Body of pancreas (tissue), 4 donors: ENCODE results near the gene SSR4.

Experiments used
- POLR2A ChIP-seq, 3 donors: fragments of 450-650 bp; IDR thresholded peaks; one replicate each; pipeline ENCODE4 v1.6.1; 2016; ENCODE audit warnings: antibody characterized with exemption in 3 of 3, mild to moderate bottlenecking in 2 of 3
- TF ChIP-seq, protein P1 (sequence below), 7 experiments: fragments of 450-650 bp in 4 of 7; fragments of 200-600 bp in 3 of 7; sonication (generic) in 3 of 7; IDR thresholded peaks; one replicate each; pipeline ENCODE4 v1.5.1; 2016 to 2019; ENCODE audit warnings: antibody characterized with exemption in 7 of 7

- TF ChIP-seq, protein P1, sequence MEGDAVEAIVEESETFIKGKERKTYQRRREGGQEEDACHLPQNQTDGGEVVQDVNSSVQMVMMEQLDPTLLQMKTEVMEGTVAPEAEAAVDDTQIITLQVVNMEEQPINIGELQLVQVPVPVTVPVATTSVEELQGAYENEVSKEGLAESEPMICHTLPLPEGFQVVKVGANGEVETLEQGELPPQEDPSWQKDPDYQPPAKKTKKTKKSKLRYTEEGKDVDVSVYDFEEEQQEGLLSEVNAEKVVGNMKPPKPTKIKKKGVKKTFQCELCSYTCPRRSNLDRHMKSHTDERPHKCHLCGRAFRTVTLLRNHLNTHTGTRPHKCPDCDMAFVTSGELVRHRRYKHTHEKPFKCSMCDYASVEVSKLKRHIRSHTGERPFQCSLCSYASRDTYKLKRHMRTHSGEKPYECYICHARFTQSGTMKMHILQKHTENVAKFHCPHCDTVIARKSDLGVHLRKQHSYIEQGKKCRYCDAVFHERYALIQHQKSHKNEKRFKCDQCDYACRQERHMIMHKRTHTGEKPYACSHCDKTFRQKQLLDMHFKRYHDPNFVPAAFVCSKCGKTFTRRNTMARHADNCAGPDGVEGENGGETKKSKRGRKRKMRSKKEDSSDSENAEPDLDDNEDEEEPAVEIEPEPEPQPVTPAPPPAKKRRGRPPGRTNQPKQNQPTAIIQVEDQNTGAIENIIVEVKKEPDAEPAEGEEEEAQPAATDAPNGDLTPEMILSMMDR (IDR thresholded peaks at IDR 0.05), result no peak
- TF ChIP-seq POLR2A (IDR thresholded peaks at IDR 0.05), result no peak
These were observed 50.1 kb downstream of the SSR4 start for GRCh38 chrX:153844509-153845082.
